B cell (primary cell): ENCODE results near the gene TNFAIP2. TPM values are rescaled to one million over a fixed set of nuclear protein-coding genes. Genes with fewer than 3 reads are reported as not detected.

Experiments used
- ATAC-seq: fragments of 200-7000 bp; cut with Tn5 transposase; one replicate; pipeline ENCODE4 v1.10.0; 2021; ENCODE audit warnings: low read depth, mild to moderate bottlenecking, moderate number of reproducible peaks, moderate library complexity
- CTCF ChIA-PET: fragments of 350-600 bp; sonication (Branson Sonifier 250); formaldehyde crosslinking; loops from one replicate; lab custom pipeline; 2021; ENCODE audit warnings: antibody characterized with exemption, inconsistent platforms; lab: Charles Lee
- POLR2A ChIA-PET: fragments of 350-600 bp; sonication (Branson Sonifier 250); formaldehyde crosslinking; loops from one replicate; lab custom pipeline; 2021; ENCODE audit warnings: antibody characterized with exemption; lab: Charles Lee
- DNase-seq: peaks from one replicate; pipeline ENCODE4 v3.0.0; 2013
- H2AFZ ChIP-seq: 2 replicates; pipeline ENCODE4 v1.6.1; 2012; ENCODE audit warnings: mild to moderate bottlenecking, low read depth, low read length; ENCODE audit not compliant: insufficient read depth, poor library complexity, severe bottlenecking
- H3K27ac ChIP-seq, 2 donors: 1 replicate in 1 of 2; 2 replicates in 1 of 2; pipeline ENCODE4 v1.5.1; 2012 to 2013; ENCODE audit warnings: low read length in 2 of 2, mild to moderate bottlenecking in 2 of 2, moderate library complexity in 1 of 2
- H3K27me3 ChIP-seq, 4 experiments: fragments of 200-600 bp in 1 of 4; sonication (generic) in 1 of 4; replicated peaks in 1 of 4; 1 replicate in 2 of 4; 2 replicates in 2 of 4; pipeline versions ENCODE4 v1.6.1 to v1.7.0; 2013 to 2016; ENCODE audit warnings: low read length in 3 of 4, mild to moderate bottlenecking in 2 of 4, mixed read lengths in 1 of 4, moderate library complexity in 1 of 4; ENCODE audit not compliant: insufficient read depth in 4 of 4, control insufficient read depth in 3 of 4; ENCODE audit errors: control extremely low read depth in 1 of 4
- H3K36me3 ChIP-seq, 2 experiments: replicated peaks in 1 of 2; 1 replicate in 1 of 2; 2 replicates in 1 of 2; pipeline versions ENCODE4 v1.6.1 to v1.7.1; 2013; ENCODE audit warnings: low read length in 1 of 2; ENCODE audit not compliant: insufficient read depth in 2 of 2, control insufficient read depth in 1 of 2; ENCODE audit errors: control extremely low read depth in 1 of 2, extremely low read depth in 1 of 2
- H3K4me1 ChIP-seq, 2 donors: fragments of 200-600 bp in 1 of 2; sonication (generic) in 1 of 2; 1 replicate in 1 of 2; 2 replicates in 1 of 2; pipeline versions ENCODE4 v1.5.1 to v1.6.1; 2013 to 2017; ENCODE audit warnings: low read length in 2 of 2; ENCODE audit not compliant: control insufficient read depth in 2 of 2, insufficient read depth in 2 of 2
- H3K4me2 ChIP-seq: replicated peaks from 2 replicates; pipeline ENCODE3; 2012; ENCODE audit warnings: mild to moderate bottlenecking, low read depth, low read length; ENCODE audit not compliant: poor library complexity, severe bottlenecking
- H3K4me3 ChIP-seq, 5 experiments: fragments of 200-600 bp in 1 of 5; sonication (generic) in 1 of 5; 1 replicate in 3 of 5; 2 replicates in 2 of 5; pipeline versions ENCODE4 v1.5.1 to v1.7.0; 2011 to 2016; ENCODE audit warnings: low read length in 4 of 5, mild to moderate bottlenecking in 4 of 5, low read depth in 2 of 5, control low read depth in 1 of 5, moderate library complexity in 1 of 5; ENCODE audit not compliant: insufficient read depth in 1 of 5; ENCODE audit errors: control extremely low read depth in 1 of 5, extremely low read depth in 1 of 5
- H3K79me2 ChIP-seq: fragments of 200-600 bp; sonication (generic); one replicate; pipeline ENCODE4 v1.6.0; 2016; ENCODE audit warnings: low read length; ENCODE audit not compliant: control insufficient read depth, insufficient read depth
- H3K9ac ChIP-seq: fragments of 200-600 bp; sonication (generic); 2 replicates; pipeline ENCODE4 v1.6.1; 2017; ENCODE audit warnings: mild to moderate bottlenecking, low read length, moderate library complexity
- H3K9me3 ChIP-seq, 3 donors: one replicate each; pipeline versions ENCODE4 v1.6.1 to v1.7.1; 2013; ENCODE audit warnings: low read length in 2 of 3; ENCODE audit not compliant: control insufficient read depth in 2 of 3, insufficient read depth in 1 of 3; ENCODE audit errors: control extremely low read depth in 1 of 3
- H4K20me1 ChIP-seq: 2 replicates; pipeline ENCODE4 v1.6.0; 2012; ENCODE audit warnings: mild to moderate bottlenecking, low read length; ENCODE audit not compliant: insufficient read depth, control insufficient read depth, poor library complexity, severe bottlenecking
- H3K27ac Mint-ChIP-seq: one replicate; pipeline ENCODE4 v1.8.0; 2021; ENCODE audit warnings: mixed read lengths
- H3K27me3 Mint-ChIP-seq: one replicate; pipeline ENCODE4 v1.8.0; 2021; ENCODE audit warnings: mixed read lengths
- H3K4me1 Mint-ChIP-seq: one replicate; pipeline ENCODE4 v1.8.0; 2021; ENCODE audit warnings: mixed read lengths
- H3K4me3 Mint-ChIP-seq: one replicate; pipeline ENCODE4 v1.8.0; 2021; ENCODE audit warnings: mixed read lengths
- H3K9me3 Mint-ChIP-seq: one replicate; pipeline ENCODE4 v1.8.0; 2022; ENCODE audit warnings: mixed read lengths; ENCODE audit not compliant: insufficient read depth
- CTCF ChIP-seq: fragments of 200-600 bp; IDR thresholded peaks from one replicate; pipeline ENCODE4 v1.8.0; 2022; ENCODE audit warnings: antibody characterized with exemption, mild to moderate bottlenecking
- EZH2 ChIP-seq: IDR thresholded peaks from 2 replicates; pipeline ENCODE4 v1.6.1; 2012; ENCODE audit warnings: borderline replicate concordance, low read depth, mild to moderate bottlenecking, moderate library complexity, low read length; ENCODE audit not compliant: insufficient read depth, poor library complexity, severe bottlenecking
- WGBS: methylation state at CpG from one replicate; pipeline ENCODE4 v1.1.5; 2013; ENCODE audit warnings: missing lambda C conversion rate; ENCODE audit not compliant: insufficient coverage; 5-methylcytosine and 5-hydroxymethylcytosine counted together
- intact Hi-C: fragments of 100-400 bp; cut with micrococcal nuclease; formaldehyde crosslinking; loops from one replicate; pipeline ENCODE4 v1.10.0; 2022
- polyA plus RNA-seq: library from polyadenylated mRNA; depleted of rRNA; stranded (reverse); fragments of >200 nt; gene quantifications from 2 replicates; pipeline ENCODE4 v1.2.3, GENCODE V29; 2012
- total RNA-seq, 2 donors: library from RNA; stranded (reverse); fragments of 120-200 nt in 1 of 2; gene quantifications; 1 replicate in 1 of 2; 2 replicates in 1 of 2; pipeline versions ENCODE4 v1.2.3 to v1.2.4, GENCODE V29; 2013 to 2022

Gene TNFAIP2
- total and polyA plus RNA-seq, 2 donors (not counting 1 experiment from before 2014, with no cell fraction given) = 1.5 to 9.0 TPM

GRCh38 chr14:103140316-103141109 lies 17.3 kb downstream of the TNFAIP2 start:
- Mint-ChIP-seq H3K27me3 (peaks cover 36% of the 10 kb centered on the region), H3K4me3 (peak overlapping the region; percentile 59), H3K27ac (peak overlapping the region; percentile 74), H3K4me1 (peaks cover 17% of the 10 kb centered on the region), H3K9me3 (no peaks in the 10 kb centered on the region)
- DNase-seq (peak; percentile 76), ATAC-seq (peak; percentile 88)
- H3K9ac ChIP-seq = no peak overlapping the region
- peaks cover 0 to 11% of the 10 kb centered on the region in 2 donors for H3K4me1 ChIP-seq
- WGBS = 23% methylated on average over 11 of the region's 12 CpGs
- peaks cover 0 to 22% (median 5%) of the 10 kb centered on the region in 4 experiments for H3K27me3 ChIP-seq
- no peak overlapping the region for H3K27ac ChIP-seq
- no peaks in the 10 kb centered on the region for H3K79me2 ChIP-seq
- H3K4me2 ChIP-seq = peak overlapping the region; percentile 33
- no peaks in the 10 kb centered on the region for H4K20me1 ChIP-seq
- H2AFZ ChIP-seq = no peak overlapping the region
- POLR2A ChIA-PET = no interaction called here
- CTCF ChIA-PET = interaction anchor here (0.6 to 3.2 kb wide), 2 partner anchors 30 to 35 kb away, joined by 3 to 24 read pairs; no protein-coding TSS in a partner anchor
- intact Hi-C loops = loop anchor here (2.0 kb wide), 1 partner anchor 36 kb away; no protein-coding TSS in a partner anchor
- H3K9me3 ChIP-seq = no peaks in the 10 kb centered on the region
- H3K36me3 ChIP-seq = no peaks in the 10 kb centered on the region
- no peak overlapping the region for H3K4me3 ChIP-seq
- no peak for TF ChIP-seq CTCF
- TF ChIP-seq EZH2 = no peak
